Stimulated activated CD4-positive, alpha-beta T cell treated with anti-CD3 and anti-CD28 coated beads, Interleukin-4, amount 100 ng/mL, for 24 hours (primary cell): Measurements from ENCODE around the gene PLIN1.

Experiments used
- DNase-seq: peaks from one replicate; pipeline ENCODE4 v3.0.0-alpha.2; 2020

The PLIN1 gene

DNA sequence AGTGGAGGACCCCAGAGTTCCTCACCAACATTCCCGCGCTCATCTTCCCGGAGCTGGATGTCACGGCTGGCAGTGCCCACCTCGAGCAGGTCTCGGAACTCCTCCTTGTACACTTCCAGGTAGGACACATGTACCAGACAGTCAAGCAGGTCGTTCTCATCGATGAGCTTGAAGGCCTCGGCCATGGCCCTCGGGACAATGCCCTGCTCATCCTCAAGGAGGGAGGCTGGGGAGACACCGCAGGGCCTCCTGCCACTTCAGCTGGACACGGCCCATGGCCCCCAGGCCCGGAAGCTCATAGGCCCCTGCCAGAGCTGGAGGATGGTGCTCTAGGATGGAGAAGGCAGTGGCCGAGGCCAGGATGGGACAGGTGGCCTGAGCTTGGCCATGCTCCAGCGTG, 29.5 kb downstream of the PLIN1 start:
- no peak for DNase-seq

DNA sequence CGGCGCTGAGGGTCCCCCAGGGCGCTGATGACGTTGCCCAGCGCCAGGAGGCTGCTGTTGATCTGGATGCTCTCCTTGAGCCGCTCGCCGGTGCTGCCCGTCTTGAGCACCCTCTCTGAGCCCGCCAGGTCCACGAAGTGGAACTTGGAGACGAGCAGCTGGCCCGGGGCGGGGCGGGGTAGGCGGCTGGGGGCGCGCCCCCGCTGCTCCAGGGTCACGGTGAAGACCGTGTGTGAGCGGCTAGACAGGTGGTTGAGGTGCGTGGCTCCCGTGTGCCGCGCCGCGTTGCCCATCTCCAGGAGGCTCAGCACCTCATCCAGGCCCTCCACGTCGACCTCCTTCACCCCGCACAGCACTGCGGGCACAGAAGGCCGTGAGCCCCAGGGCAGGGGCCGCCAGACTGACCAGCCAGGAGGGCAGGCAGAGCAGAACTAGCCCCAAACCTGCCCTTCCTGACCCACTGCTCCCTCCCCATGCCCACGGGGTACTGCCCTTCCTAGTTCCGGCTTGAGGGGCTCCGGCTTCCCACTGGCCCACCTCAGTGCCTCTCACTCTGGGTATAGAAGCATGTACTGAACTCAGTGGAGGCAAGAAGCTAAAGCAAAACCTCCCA, 30.0 kb downstream of the PLIN1 start:
- no peak for DNase-seq

DNA sequence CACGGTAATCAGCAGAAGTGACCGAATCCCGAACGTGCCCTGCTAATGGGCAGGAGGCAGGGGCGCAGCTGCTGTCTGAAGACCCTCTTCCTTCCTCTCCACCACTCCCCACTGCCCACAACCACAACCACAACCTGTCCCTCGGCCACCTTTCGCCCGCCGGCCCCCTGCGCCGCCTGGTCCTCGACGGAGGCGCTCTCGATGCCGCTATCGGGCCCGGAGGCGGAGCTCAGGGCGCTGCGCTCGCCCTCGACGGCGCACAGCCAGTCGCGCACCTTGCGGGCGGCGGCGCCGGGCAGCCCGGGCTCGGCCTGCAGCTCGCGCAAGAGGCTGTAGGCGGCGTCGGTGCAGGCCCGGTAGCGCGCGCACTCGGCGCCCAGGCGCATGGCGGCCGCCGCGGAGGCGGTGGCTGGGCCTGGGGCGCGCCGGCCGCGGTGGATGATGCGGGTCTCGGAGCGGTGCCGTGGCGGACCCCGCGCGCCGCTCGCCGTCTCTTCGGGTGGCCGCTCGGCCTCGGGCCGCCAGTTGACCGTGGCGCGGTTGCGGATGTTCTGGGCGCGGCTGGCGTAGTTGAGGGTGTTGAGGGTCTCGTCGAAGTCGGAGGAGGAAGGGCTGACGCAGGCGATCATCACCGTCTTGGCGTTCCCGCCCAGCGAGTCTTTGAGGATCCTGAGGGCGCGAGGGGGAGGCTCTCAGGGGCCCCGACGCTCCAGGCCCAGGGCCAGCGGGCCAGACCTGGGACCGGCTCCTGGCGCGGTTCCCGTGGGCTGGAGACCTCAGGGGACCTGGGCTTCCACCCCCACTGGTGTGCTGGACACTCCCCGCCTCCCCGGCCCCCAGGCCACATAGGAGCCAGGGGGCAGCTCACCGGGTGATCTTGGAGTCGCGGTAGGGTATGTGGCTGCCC, 30.8 kb downstream of the PLIN1 start:
- no peak for DNase-seq

DNA sequence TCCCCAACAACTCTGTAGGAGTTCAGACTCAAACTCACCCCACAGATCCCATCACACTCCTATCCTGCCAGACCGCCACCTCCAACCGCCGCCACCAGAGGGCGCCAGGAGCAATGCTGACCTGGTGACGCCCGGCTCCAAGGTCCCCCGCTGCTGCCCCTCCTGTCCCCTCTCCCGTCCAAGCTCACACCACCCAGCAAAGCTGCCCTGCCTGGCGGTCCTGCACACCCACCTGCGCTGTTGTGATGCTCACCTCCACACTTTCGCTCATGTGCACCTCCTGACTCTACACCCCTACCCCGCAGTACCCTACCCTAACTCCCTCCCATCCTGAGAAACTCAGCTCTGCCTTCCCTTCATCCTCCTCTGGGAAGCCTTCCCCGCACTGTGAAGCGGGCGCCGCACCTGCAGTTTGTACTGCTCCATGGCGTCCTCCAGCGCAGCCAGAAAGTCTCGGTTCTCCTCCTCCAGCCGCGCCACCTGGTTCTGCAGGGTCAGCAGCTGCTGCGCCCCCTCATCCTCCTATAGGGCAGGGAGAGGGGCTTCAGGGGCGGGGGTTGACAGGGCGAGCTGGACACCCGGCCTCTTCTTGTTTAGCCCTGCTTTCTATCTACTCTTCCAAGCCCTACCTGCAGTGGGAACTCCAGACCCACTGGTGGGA, 31.8 kb downstream of the PLIN1 start:
- DNase-seq: peak; percentile 60

DNA sequence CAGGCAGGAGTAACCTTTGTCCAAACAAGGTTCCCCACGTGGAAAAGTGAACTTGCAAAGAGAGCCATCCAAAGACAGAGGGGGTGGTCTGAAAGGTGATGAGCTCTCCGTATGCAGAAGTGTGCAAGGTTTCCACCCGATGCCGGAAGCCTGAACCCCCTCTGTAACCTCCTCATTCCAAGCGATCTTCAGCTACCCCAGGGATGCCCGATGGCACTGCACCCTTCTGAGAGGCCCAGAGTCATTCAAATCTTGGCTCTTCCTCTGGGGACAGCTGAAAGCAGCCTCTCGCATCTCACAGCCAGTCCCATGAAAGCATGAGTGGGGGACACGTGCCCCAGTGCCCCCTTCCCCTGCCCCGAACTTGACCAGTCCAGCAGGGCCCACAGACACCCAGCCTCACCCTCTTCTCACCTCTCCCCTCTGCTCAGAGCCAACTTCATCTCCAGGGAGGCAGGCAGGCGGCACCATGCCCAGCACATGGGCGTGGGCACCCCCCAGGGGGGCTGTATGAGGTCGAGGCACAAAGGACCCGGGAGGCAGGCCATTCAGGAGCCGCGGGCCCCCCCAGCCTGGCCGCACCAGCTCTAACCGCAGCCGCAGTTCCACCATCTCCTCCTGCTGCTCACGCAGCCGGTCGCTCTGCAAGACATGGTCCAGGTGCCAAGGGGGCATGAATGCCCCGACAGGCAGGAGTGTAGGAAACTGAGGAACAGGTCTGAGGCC, 32.6 kb downstream of the PLIN1 start:
- DNase-seq: no peak

DNA sequence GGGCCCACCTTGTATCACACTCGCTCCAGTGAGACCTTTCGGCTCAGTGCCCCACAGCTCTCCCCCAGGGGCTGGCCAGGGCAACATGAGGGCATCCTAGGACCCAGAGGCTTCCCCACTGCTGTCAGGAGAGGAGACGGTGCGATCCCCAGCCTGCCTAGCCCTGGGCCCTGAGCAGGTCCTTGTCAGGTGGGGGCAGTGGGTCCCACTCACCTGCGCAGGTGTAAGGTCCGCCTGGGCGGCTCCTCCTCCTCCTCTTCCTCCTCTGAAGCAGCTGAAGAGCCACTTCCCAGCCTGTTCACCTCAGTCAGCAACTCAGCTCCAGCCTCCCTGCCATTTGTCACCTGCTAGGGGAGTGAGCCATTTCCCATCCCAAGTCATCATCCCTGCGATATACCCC, 33.5 kb downstream of the PLIN1 start:
- no peak for DNase-seq

DNA sequence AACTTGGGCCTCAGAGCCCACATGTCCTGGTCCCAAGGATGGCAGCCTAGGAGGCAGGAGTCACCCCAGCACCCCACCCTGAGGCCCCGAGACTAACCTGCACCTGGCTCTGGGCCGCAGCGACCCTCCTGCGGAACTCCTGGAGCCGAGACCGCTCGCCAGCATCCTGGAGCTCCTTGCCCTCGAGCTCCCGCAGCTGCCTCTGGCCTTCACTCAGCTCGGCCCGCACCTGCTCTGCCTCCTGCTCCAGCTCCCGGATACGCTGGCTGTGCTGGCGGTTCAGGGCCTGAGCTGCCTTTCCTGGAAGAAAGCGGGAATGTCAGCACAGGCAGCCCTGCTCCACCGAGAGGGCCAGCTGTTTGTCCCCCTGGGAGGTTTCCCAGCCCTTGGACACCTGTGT, 37.1 kb downstream of the PLIN1 start:
- DNase-seq: no peak

DNA sequence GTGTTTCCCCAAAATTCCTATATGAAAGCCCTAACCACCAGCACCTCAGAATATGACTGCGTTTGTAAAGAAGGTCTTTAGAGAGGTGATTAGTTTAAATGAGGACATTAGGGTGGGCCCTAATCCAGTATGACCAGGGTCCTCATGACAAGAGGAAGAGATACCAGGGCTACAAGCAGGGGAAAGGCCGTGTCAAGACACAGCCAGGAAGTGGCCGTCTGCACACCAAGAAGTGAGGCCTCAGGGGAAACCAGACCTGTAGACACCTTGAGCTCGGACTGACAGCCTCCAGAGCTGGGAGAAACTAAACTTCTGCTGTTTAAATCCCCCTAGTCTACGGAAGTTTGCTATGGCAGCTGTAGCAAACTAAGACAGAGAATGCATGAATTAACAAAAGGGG, 38.1 kb downstream of the PLIN1 start:
- no peak for DNase-seq

DNA sequence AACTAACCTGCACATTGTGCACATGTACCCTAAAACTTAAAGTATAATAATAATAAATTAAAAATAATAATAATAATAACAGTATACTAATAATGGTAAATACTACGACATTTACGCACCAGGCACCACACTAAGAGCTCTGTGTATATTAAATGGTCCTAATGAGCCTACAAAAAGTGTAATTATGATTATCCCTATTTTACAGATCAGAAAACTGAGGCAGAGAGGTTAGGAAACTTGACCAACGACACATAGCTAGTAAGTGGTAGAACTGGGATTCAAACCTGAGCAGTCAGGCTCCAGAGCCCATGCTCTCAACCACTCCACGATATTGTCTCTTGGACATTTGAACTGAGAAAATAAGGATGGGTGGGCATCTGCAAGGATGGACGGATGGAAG, 38.9 kb downstream of the PLIN1 start:
- no peak for DNase-seq

DNA sequence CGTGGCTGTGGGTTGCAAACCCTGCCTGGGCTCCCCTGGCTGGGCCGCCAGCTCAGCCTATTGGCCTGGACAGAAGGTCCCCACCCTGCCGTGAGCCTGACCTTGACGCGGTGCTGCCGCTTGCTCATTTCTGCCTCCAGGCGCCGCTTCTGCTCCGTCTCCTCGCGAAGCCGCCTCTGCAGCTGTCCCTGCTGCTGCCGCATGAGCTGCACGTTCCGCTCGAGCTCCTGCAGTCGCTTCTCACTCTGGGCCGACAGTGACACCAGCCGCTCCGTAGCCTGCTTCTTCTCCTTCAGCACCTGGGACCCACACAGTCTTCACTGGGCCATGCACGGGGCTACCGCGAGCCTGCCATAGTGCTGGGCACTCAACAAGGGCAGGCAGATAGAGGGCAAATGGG, 45.6 kb downstream of the PLIN1 start:
- no peak for DNase-seq

DNA sequence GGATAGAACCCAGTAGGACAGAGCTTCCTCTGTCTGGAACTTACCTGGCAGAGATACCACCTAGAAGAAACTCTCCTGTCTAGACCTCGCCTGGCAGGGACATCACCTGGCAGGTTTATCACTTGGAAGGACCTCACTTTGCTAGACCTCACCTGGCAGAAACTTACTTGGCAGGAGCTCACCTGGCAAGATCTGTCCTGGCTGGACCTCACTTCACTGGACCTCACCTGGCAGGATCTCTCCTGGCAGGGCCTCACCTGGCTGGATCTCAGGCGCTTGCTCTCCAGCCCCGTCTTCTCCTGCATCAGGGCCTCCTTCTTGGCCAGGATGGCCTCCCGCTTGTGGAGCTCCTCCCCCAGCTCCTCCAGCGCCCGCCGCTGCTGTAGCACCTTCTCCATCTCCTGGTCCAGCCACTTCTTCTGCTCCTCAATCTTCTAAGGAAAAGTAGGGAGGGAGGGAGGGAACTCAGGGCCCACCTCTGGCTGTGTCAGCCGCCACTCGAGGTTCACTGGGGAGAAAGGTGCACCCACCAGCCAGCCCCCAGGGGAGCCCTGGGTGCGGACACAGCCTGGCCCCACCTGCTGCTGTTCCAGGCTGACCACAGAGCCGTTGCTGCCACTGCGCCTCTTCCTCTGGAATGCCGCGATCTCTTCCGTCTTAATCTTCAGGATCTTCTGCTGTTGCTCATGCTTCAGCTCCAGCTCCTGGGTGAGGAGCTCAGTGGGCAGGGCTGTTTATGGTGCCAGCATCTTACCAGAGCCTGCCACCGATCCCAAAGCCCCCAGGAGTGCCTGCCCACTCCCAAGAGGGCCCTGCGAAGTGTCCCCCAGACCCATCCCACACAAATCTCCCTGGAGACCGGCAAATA, 46.4 kb downstream of the PLIN1 start:
- no peak for DNase-seq

DNA sequence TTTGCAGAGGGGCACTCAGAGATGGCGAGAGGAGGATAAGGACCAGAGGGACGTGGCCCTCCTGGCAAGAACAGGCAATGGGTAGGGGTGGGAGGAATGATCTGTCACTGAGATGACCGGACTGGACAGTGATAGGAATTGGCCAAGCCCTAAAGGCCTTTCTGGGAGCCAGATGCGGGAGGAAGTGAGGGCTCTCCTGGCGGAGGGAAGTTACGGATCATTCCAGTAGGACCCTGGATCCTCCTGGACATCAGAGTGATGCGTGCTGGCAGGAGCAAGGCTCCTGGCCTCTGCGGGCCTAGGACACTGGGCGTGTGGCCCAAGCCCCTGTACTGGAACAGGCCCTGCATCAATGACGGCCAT, 47.3 kb downstream of the PLIN1 start:
- DNase-seq: no peak

DNA sequence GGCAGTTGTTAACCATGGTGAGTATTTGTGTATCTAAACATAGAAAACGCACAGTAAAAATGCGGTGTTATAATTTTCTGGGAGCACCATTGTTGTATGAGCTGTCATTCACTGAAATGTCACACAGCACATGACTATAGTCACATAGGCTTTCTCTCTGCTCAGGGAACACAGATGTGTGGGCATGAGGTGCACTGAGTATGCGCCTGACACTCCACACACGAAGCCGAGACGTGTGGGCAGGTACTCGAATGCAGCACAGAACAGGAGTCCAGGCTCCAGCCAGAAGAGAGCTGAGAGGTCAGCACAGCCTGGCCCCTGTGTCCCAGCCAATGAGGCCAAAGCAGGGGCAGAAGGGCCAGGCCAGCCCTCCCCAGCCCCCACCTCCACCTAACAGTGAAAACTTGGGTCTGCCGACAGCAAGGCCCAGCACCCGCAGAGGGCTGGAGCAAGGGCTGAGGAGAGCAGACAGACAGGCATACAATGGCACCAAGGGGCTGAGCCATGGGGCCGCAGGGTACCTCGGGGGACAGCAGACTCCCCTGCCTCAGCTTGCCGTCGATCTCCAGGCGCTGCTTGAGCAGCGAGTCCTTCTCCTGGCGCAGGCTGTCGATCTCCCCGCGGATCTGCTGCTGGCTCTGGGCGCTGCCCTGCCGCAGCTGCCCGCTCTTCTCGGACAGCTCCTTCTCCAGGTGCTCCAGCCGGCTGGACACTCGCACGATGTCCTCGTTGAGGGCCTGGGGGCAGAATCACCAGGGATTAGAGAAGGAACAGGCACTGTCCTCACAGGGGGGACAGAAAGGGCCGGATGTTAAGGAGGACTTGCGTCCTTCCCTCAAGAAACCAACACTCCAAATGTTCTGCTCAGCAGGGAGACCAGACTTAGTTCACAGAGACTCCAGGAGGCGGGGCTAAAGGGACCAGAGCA, 47.9 kb downstream of the PLIN1 start:
- DNase-seq: no peak

DNA sequence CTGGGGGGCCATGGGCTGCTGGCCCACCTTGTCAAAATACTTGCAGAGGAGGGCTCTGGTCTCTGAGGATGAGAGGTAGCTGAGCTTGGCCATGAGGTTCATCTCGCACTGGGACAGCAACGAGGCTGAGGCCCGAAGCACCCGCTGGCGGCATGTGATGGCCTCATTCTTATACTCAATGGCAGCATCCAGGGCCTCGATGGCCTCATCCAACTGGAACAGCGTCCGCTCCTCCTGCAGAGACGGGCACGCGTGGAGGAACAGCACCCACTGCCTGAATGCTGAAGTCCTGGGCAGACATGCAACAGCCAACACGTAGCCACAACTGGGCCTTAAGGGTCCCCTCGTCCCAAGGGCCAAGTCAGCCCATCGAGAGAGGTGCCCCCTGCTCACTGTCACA, 48.9 kb downstream of the PLIN1 start:
- no peak for DNase-seq

DNA sequence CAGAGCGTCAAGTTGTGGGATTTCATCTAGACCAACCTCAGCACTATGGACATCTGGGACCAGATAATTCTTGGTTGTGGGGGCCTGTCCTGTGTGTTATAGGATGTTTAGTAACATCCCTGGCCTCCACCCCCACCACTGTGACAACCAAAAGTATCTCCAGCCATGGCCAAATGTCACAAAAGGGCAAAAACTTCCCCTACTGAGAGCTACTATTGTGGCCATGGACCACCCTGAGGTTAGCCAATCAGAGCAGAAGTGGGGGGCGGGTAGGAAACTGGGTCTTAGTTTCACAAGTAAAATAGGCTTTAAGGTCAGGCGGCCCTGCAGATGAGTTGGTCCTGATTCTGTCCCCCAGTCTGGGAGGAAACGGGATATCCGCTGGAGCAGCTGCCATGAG, 49.3 kb downstream of the PLIN1 start:
- no peak for DNase-seq

DNA sequence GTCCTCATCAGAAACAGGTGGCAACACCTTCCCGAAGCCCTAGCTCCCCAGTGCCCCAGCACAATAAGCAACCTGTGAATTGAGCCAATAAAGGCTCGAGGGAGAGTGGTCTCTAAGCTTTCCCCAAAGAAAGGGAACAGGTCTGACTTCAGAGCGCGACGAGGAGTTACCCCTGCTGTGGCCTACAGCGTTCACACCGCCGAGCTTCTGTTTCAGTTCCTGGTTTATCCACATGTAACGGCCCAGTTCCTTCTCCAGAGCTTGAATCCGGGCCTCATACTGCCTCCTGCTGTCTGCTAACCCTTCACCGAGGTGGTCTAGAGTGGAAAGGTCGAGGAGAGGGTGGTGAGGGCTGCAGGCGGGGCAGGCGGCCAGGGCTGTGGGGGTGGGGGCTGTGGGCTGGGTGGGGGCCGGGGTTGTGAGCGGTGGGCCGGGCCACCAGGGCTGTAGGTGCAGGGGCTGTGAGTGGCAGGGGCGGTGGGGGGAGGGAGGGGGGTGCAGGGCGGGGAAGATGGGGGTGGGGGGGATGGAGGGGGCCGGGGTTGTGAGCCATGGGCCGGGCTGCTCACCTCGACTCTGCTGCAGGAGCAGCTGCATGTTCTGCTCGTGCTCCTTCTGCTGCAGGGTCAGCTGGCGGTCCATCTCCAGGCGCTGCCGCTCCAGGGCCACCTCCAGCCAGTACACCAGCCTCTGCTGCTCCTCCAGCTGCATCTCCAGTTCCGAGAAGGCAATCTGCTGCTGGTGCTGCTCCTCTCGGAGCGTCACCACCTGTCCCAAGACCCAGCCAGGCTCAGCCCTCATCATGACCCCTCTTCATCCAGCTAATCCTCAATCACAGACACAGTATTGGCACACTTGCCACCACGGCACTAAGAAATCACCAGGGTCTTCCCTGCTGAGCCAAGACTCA, 50.1 kb downstream of the PLIN1 start:
- DNase-seq: no peak

DNA sequence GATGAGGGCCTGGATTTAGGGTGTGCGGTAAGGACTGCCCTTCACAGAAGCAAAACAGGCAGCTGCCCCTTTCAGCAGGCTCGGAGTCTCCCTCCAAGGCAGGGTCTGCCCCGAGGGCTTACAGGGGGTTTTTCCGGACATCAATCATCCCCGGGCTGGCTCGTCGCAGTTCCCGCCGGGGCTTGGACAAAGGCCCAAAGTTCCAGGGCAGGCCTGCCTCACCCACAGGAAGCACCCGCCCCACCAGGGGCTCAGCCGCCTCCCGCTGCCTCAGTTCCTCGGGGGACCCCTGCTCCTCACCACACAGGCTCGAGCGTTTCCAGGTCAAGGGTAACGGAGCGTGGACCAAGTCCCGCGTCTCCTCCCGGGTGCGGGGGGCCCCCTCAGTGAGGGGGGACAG, 50.9 kb downstream of the PLIN1 start:
- DNase-seq: no peak

DNA sequence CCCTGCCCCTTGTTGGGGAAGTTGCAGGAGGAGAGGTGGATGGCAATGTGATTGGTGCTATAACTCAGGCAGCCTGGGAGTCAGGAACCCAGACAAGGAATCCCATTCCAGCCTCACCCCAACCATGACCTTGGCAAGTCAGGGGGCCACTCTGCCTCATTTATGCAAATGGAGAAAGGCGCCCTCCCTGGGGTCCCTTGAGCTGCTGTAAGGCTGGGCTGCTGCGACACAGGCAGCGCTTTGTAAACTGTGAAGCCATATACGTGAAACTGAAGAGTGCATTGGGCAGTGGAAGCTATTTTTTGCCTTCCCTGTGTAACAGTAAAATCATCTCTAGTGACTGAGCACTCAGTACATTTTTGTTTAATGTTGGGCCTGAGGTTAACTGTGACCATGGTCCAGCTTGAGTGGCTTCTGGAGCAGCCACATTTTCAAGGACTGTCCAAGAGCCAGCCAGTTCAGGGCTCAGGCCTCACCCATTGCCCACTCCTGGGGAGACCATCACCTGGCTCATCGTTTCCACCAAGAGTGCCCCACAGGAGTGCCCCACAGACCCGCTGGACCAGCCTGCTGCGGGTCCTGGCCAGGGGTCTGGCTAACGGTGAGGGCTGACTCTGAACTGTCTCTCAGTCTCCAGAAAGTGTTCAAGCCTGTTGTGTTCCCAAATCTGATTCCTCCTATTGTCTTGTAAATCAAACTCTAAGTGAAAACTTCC, 51.8 kb downstream of the PLIN1 start:
- DNase-seq: no peak

DNA sequence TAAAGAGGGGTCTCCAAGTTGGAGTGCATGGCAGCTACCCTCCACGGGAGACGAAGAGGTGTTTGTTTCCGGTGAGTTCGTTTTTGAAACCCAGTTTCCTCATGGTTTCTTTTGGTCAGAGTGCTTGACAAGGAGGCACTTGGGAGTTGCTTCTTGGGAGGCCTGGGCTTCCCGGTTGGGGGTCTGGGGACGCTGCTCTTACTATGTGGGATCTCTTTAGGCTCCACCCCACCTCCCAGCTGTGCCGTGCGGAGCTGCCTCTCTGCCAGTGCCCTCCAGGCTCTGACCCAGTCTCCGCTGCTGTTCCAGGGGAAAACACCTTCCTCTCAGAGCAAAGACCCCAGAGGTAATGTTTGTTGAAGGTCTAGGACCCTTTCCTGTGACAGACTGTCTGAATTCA, 53.5 kb downstream of the PLIN1 start:
- no peak for DNase-seq

DNA sequence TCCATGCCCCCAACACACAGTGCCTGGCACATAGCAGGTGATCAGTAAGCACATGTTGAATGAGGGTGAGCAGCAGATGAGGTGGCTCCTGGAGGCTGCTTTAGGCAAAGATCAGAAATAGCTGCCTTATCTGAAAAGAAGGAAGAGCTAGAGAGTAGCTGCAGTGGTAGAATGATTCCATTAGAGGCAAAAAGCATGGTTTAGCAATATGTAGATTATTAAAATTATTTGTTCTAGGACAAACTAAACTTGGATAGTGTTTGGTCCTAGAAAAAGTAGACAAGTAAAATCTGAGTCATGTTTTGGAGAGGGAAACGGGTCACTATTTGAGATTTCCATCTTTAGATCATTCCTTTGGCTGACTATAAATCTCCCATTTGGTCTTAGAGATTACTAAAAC, 56.0 kb downstream of the PLIN1 start:
- DNase-seq: no peak
